Right lobe of liver (tissue), 4 donors: ENCODE results near the gene TBCK.

Experiments used
- CTCF ChIP-seq, 4 donors: fragments of 200-600 bp in 3 of 4; fragments of 450-650 bp in 1 of 4; IDR thresholded peaks; one replicate each; pipeline versions ENCODE4 v1.5.1 to v1.8.0; 2016 to 2022; ENCODE audit warnings: antibody characterized with exemption in 4 of 4, mild to moderate bottlenecking in 2 of 4
- POLR2A ChIP-seq: fragments of 450-650 bp; IDR thresholded peaks from one replicate; pipeline ENCODE4 v1.6.1; 2017; ENCODE audit warnings: antibody characterized with exemption, mild to moderate bottlenecking
- donor health status: DM: no; HTN: no; CAD: no.
- donor health status: DM: no; HTN: no; CAD: no.
- donor health status: DM: no; HTN: yes; CAD: no.

- TF ChIP-seq CTCF (IDR thresholded peaks at IDR 0.05) (no peak), POLR2A (no peak)
Measured at GRCh38 chr4:106323119-106323518, 7.1 kb upstream of the TBCK start.
